ENCODE results near the gene FCHSD2. TPM values are rescaled to one million over a fixed set of nuclear protein-coding genes. Genes with fewer than 3 reads are reported as not detected.

The FCHSD2 gene
- total and polyA plus RNA-seq, 4 donors = 7.6 to 18.7 (median 9.9) TPM

GRCh38 chr11:73114835-73115220 is 27.3 kb downstream of the FCHSD2 start (continued):
- TF ChIP-seq ATF3 (IDR thresholded peaks at IDR 0.05) (no peak), FOXA2 (IDR thresholded peaks at IDR 0.05) (no peak), JUND (IDR thresholded peaks at IDR 0.05) (no peak)

- Histone ChIP-seq H3K4me3 (ENCODE audit: low read depth in 1 of 3, low read length in 3 of 3) (no peak overlapping the region), H3K4me1 (ENCODE audit: control insufficient read depth in 4 of 4, insufficient read depth in 4 of 4, low read length in 3 of 4) (peaks cover 0 to 1% (median 0%) of the 10 kb centered on the region in 4 donors), H3K27ac (ENCODE audit: low read depth in 1 of 2, low read length in 2 of 2) (no peak overlapping the region), H3K27me3 (ENCODE audit: control insufficient read depth in 4 of 4, insufficient read depth in 4 of 4, low read length in 3 of 4) (no peaks in the 10 kb centered on the region), H3K36me3 (ENCODE audit: control insufficient read depth in 4 of 4, insufficient read depth in 3 of 4, low read depth in 1 of 4, low read length in 3 of 4) (peaks cover 0 to 14% (median 4%) of the 10 kb centered on the region in 4 donors), H3K9ac (ENCODE audit: low read depth in 1 of 2, low read length in 2 of 2) (no peak overlapping the region), H3K9me3 (ENCODE audit: control insufficient read depth in 4 of 4, low read length in 3 of 4) (no peaks in the 10 kb centered on the region)
- DNase-seq (ENCODE audit: low spot score) = no peak
- no peak for TF ChIP-seq FOXA1 (IDR thresholded peaks at IDR 0.05)
- no peak for TF ChIP-seq TAF1 (conservative IDR thresholded peaks at IDR 0.05)
- no peak for TF ChIP-seq SP1 (IDR thresholded peaks at IDR 0.05)
- no peak for TF ChIP-seq ATF3 (IDR thresholded peaks at IDR 0.05)
- TF ChIP-seq FOXA2 (IDR thresholded peaks at IDR 0.05) = no peak
- no peak for TF ChIP-seq CTCF (IDR thresholded peaks at IDR 0.05; ENCODE audit: low read depth, low read length, missing input control)
- TF ChIP-seq GABPA (IDR thresholded peaks at IDR 0.05 in 1 of 2, conservative IDR thresholded peaks at IDR 0.05 in 1 of 2) = no peak
- TF ChIP-seq MAX (IDR thresholded peaks at IDR 0.05) = no peak
- TF ChIP-seq HNF4G (IDR thresholded peaks at IDR 0.05) = no peak
- TF ChIP-seq JUND (IDR thresholded peaks at IDR 0.05) = no peak
- 96% methylated on average over 4 of the region's 4 CpGs for WGBS
These were observed 27.8 kb downstream of the FCHSD2 start for GRCh38 chr11:73114110-73114834.

- Histone ChIP-seq H3K4me3 (ENCODE audit: low read depth in 1 of 3, low read length in 3 of 3) (no peak overlapping the region), H3K27ac (ENCODE audit: low read depth in 1 of 2, low read length in 2 of 2) (no peak overlapping the region), H3K4me1 (ENCODE audit: control insufficient read depth in 4 of 4, insufficient read depth in 4 of 4, low read length in 3 of 4) (peaks cover 0 to 1% (median 0%) of the 10 kb centered on the region in 4 donors), H3K36me3 (ENCODE audit: control insufficient read depth in 4 of 4, insufficient read depth in 3 of 4, low read depth in 1 of 4, low read length in 3 of 4) (peaks cover 0 to 14% (median 4%) of the 10 kb centered on the region in 4 donors), H3K9me3 (ENCODE audit: control insufficient read depth in 4 of 4, low read length in 3 of 4) (no peaks in the 10 kb centered on the region), H3K27me3 (ENCODE audit: control insufficient read depth in 4 of 4, insufficient read depth in 4 of 4, low read length in 3 of 4) (no peaks in the 10 kb centered on the region), H3K9ac (ENCODE audit: low read depth in 1 of 2, low read length in 2 of 2) (no peak overlapping the region)
- TF ChIP-seq MAX (IDR thresholded peaks at IDR 0.05) (no peak), TAF1 (conservative IDR thresholded peaks at IDR 0.05) (no peak), ATF3 (IDR thresholded peaks at IDR 0.05) (no peak), RAD21 (IDR thresholded peaks at IDR 0.05) (no peak), REST (IDR thresholded peaks at IDR 0.05) (no peak), GABPA (IDR thresholded peaks at IDR 0.05 in 1 of 2, conservative IDR thresholded peaks at IDR 0.05 in 1 of 2) (no peak), SP1 (IDR thresholded peaks at IDR 0.05) (no peak), FOXA1 (IDR thresholded peaks at IDR 0.05) (no peak), EGR1 (IDR thresholded peaks at IDR 0.05; ENCODE audit: low read depth in 2 of 2) (no peak), CTCF (IDR thresholded peaks at IDR 0.05; ENCODE audit: low read depth, low read length, missing input control) (no peak)
- no peak for DNase-seq (ENCODE audit: low spot score)
- 98% methylated on average over 6 of the region's 6 CpGs for WGBS
These were observed 28.7 kb downstream of the FCHSD2 start for GRCh38 chr11:73113426-73113825.

All from liver (tissue), 9 donors.